GM12878 (cell line): ENCODE results near the gene DTNBP1. TPM values are rescaled to one million over a fixed set of nuclear protein-coding genes. Genes with fewer than 3 reads are reported as not detected.

Source experiments
- ATAC-seq: fragments of 200-7000 bp; cut with Tn5 transposase; 3 replicates; pipeline ENCODE4 v1.9.1; 2020; ENCODE audit warnings: mild to moderate bottlenecking, moderate library complexity
- BruUV-seq: library from RNA; stranded (reverse); fragments of 400-500 nt; replicated peaks from 2 replicates; lab custom pipeline; 2021; lab: Mats Ljungman, UMichigan
- CTCF ChIA-PET: fragments of 300-600 bp; sonication (Branson Sonifier 250); formaldehyde crosslinking; extraction: SDS; loops from one replicate; lab custom pipeline; 2021; ENCODE audit warnings: inconsistent platforms; lab: Yijun Ruan, JAX
- POLR2A ChIA-PET: fragments of 350-600 bp; formaldehyde crosslinking; extraction: SDS; loops from one replicate; lab custom pipeline; 2021; ENCODE audit warnings: inconsistent platforms; lab: Charles Lee
- RAD21 ChIA-PET: fragments of 300-600 bp; sonication (Branson Sonifier 250); formaldehyde crosslinking; loops from one replicate; lab custom pipeline; 2023; ENCODE audit warnings: antibody characterized with exemption; ENCODE audit not compliant: unreplicated experiment; lab: Charles Lee
- SMC1A ChIA-PET: fragments of 300-600 bp; sonication (Branson Sonifier 250); formaldehyde crosslinking; loops from one replicate; lab custom pipeline; 2023; ENCODE audit not compliant: unreplicated experiment, uncharacterized antibody; lab: Charles Lee
- DNase-seq: peaks from one replicate; pipeline ENCODE4 v3.0.0-alpha.2; 2011; ENCODE audit warnings: low read depth, low spot score
- FAIRE-seq: peaks from 3 replicates; lab custom pipeline; 2011; peaks lifted over from hg19 to GRCh38; lab: Jason Lieb, UNC
- H2AFZ ChIP-seq: 2 replicates; pipeline ENCODE4 v1.6.0; 2011; ENCODE audit warnings: low read depth, low read length, control low read depth; ENCODE audit not compliant: control insufficient read depth
- H3K27ac ChIP-seq: 2 replicates; pipeline ENCODE4 v1.5.1; 2011; ENCODE audit warnings: control low read depth; ENCODE audit not compliant: control insufficient read depth, insufficient read depth
- H3K27me3 ChIP-seq, 2 experiments: replicated peaks in 1 of 2; 2 replicates each; pipeline versions ENCODE4 v1.6.0 to v1.6.1; 2011; ENCODE audit warnings: low read length in 1 of 2; ENCODE audit not compliant: control insufficient read depth in 2 of 2, insufficient read depth in 2 of 2
- H3K36me3 ChIP-seq, 2 experiments: 2 replicates each; pipeline ENCODE4 v1.5.1; 2011; ENCODE audit warnings: low read length in 1 of 2; ENCODE audit not compliant: control insufficient read depth in 2 of 2, insufficient read depth in 2 of 2
- H3K4me1 ChIP-seq: 2 replicates; pipeline ENCODE4 v1.6.1; 2011; ENCODE audit warnings: mild to moderate bottlenecking, low read length, moderate library complexity, mixed read lengths; ENCODE audit not compliant: control insufficient read depth, insufficient read depth
- H3K4me2 ChIP-seq: 2 replicates; pipeline ENCODE4 v1.6.0; 2011; ENCODE audit warnings: control low read depth; ENCODE audit not compliant: control insufficient read depth, insufficient read depth
- H3K4me3 ChIP-seq: fragments of 200-600 bp; sonication (generic); 2 replicates; pipeline ENCODE4 v1.5.1; 2016
- H3K79me2 ChIP-seq: 2 replicates; pipeline ENCODE4 v1.6.0; 2011; ENCODE audit warnings: low read length; ENCODE audit not compliant: control insufficient read depth, insufficient read depth
- H3K9ac ChIP-seq: 2 replicates; pipeline ENCODE4 v1.8.0; 2011; ENCODE audit warnings: low read length, control low read depth, mixed read lengths; ENCODE audit not compliant: control insufficient read depth, insufficient read depth
- H3K9me3 ChIP-seq: replicated peaks from 3 replicates; pipeline ENCODE4 v1.5.1; 2011; ENCODE audit warnings: mild to moderate bottlenecking, low read length; ENCODE audit not compliant: control insufficient read depth, insufficient read depth
- H4K20me1 ChIP-seq: 2 replicates; pipeline ENCODE4 v1.6.0; 2011; ENCODE audit not compliant: control insufficient read depth, insufficient read depth
- CHD4 ChIP-seq: fragments of 200-600 bp; sonication (generic); IDR thresholded peaks from 2 replicates; pipeline ENCODE4 v1.6.1; 2016; ENCODE audit warnings: mild to moderate bottlenecking
- FOXM1 ChIP-seq: IDR thresholded peaks from 2 replicates; pipeline ENCODE4 v1.6.1; 2012; ENCODE audit warnings: low read depth, mild to moderate bottlenecking, inconsistent platforms, low read length, moderate library complexity
- HDGF ChIP-seq: fragments of 450-650 bp; IDR thresholded peaks from 2 replicates; pipeline ENCODE4 v1.6.1; 2016; ENCODE audit warnings: antibody characterized with exemption
- POU2F2 ChIP-seq: IDR thresholded peaks from 3 replicates; pipeline ENCODE4 v1.6.1; 2011; ENCODE audit warnings: low read depth, mild to moderate bottlenecking, low read length, borderline replicate concordance
- RAD21 ChIP-seq: IDR thresholded peaks from 2 replicates; pipeline ENCODE4 v1.6.1; 2011; ENCODE audit warnings: mild to moderate bottlenecking, low read depth, low read length, moderate library complexity; ENCODE audit not compliant: insufficient read depth
- RUNX3 ChIP-seq: IDR thresholded peaks from 2 replicates; pipeline ENCODE4 v1.6.1; 2012; ENCODE audit warnings: low read length, inconsistent platforms
- SMC3 ChIP-seq: IDR thresholded peaks from 2 replicates; pipeline ENCODE4 v1.6.1; 2011; ENCODE audit warnings: low read length, improper control_type of control experiment, borderline replicate concordance
- SP1 ChIP-seq: IDR thresholded peaks from one replicate; pipeline ENCODE4 v1.6.1; 2011; ENCODE audit warnings: low read depth, low read length
- SUPT20H ChIP-seq: IDR thresholded peaks from 2 replicates; pipeline ENCODE4 v1.6.1; 2011; ENCODE audit warnings: low read depth, mild to moderate bottlenecking, low read length, moderate library complexity, borderline replicate concordance; ENCODE audit not compliant: control insufficient read depth
- YY1 ChIP-seq: IDR thresholded peaks from 2 replicates; pipeline ENCODE4 v1.6.1; 2011; ENCODE audit warnings: low read depth, mild to moderate bottlenecking, low read length
- WGBS: methylation state at CpG from one replicate; pipeline ENCODE4 v1.1.6; 2016; ENCODE audit warnings: low lambda C conversion rate; ENCODE audit not compliant: insufficient replicate concordance, insufficient coverage; ENCODE audit errors: missing lambda C conversion rate; 5-methylcytosine and 5-hydroxymethylcytosine counted together
- in situ Hi-C: fragments of 300-500 bp; cut with MboI; formaldehyde crosslinking; loops from 9 replicates; pipeline ENCODE4 v1.14.3; 2018; ENCODE audit warnings: mixed read lengths
- intact Hi-C: fragments of 100-400 bp; cut with micrococcal nuclease; formaldehyde crosslinking; loops from one replicate; pipeline ENCODE4 v1.14.2; 2022; ENCODE audit not compliant: unreplicated experiment
- polyA plus RNA-seq, 11 experiments: library from polyadenylated mRNA; depleted of rRNA in 4 of 11; unstranded in 6 of 11; stranded (reverse) in 5 of 11; fragments of >200 nt; fragmentation: Nextera tagmentation in 4 of 11; fragmentation: Illumina TruSeq in 1 of 11; extraction: Ambion mirVana in 4 of 11; extraction: Trizol in 1 of 11; gene quantifications; 1 replicate in 1 of 11; 2 replicates in 10 of 11; pipeline versions ENCODE4 v1.2.1 to v1.2.3, GENCODE V29; 2011 to 2016; ENCODE audit warnings: inconsistent platforms in 2 of 11, missing spikeins in 2 of 11, low read depth in 1 of 11
- total RNA-seq, 4 experiments: library from RNA; depleted of rRNA in 3 of 4; stranded (reverse); fragments of >200 nt in 3 of 4; fragmentation: Illumina TruSeq in 1 of 4; extraction: Trizol in 1 of 4; gene quantifications; 2 replicates each; pipeline versions ENCODE4 v1.2.1 to v1.2.3, GENCODE V29; 2013 to 2021
- TF ChIP-seq, protein P1 (sequence below), 3 experiments: IDR thresholded peaks in 2 of 3; conservative IDR thresholded peaks in 1 of 3; 2 replicates each; pipeline ENCODE4 v1.5.1; 2011; ENCODE audit warnings: low read depth in 3 of 3, low read length in 3 of 3, mild to moderate bottlenecking in 3 of 3, control low read depth in 2 of 3, moderate library complexity in 2 of 3, inconsistent platforms in 1 of 3, mixed read lengths in 1 of 3; ENCODE audit not compliant: control insufficient read depth in 2 of 3, insufficient read depth in 1 of 3; ENCODE audit errors: extremely low read depth in 1 of 3

The DTNBP1 gene
- total and polyA plus RNA-seq, 10 of the 15 experiments (the other 5 are each of a cell fraction or from before 2014, with no cell fraction given) = 7.1 to 40.3 (median 20.1) TPM

DNA sequence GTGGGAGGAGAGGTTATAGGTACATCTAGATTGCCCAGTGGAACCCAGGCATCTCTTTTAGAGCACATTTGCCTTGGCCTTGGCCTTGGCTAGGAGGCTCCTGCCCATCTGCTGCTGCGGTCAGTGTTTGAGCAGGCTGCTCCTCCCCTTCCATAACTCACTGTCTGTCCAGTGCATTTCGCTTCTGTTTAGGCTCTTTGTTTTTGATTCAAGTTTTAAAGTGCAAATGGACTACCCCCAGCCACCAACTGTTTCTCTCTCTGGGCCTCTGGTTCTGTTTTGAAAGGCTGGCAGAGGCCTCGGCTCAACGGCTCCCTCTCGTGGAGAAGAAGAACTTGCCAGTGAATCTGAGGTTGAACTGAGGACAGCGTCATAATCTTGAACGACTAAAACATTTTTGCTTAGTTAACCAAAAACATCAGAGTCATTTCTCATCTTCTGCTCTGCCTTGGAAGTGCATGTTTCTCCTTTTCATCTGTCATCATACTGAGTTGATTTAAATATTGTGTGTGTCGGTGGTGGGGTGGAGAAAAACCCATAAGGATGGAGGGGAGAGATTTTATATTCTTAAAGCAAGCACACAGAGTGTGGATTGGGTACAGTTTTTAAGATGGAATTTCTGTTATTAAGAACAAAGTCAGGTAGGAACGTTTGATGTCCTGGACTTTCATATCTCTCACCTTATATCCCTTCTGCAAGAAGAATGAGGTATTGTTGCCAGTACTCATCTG lies 171.4 kb downstream of the DTNBP1 start:
- H3K9ac ChIP-seq = no peak overlapping the region
- no peaks in the 10 kb centered on the region for H3K9me3 ChIP-seq
- peaks cover 21 to 42% of the 10 kb centered on the region in 2 experiments for H3K36me3 ChIP-seq
- SMC1A ChIA-PET = interaction anchor here (0.7 to 1.8 kb wide), 11 partner anchors 10 to 715 kb away, joined by 3 to 13 read pairs (median 4); no protein-coding TSS in a partner anchor
- no peak overlapping the region for H3K4me2 ChIP-seq
- H3K79me2 ChIP-seq = no peaks in the 10 kb centered on the region; the same call in 1 of the 2 replicates
- intact Hi-C loops = loop anchor here (1.0 to 5.0 kb wide), 3 partner anchors 132 to 1279 kb away; no protein-coding TSS in a partner anchor
- RAD21 ChIA-PET = interaction anchor here (0.5 to 1.5 kb wide), 9 partner anchors 9 to 763 kb away, joined by 3 to 9 read pairs (median 4); no protein-coding TSS in a partner anchor
- no TSS peak for BruUV-seq
- in situ Hi-C loops = loop anchor here (25.0 kb wide), 1 partner anchor 1279 kb away; no protein-coding TSS in a partner anchor
- TF ChIP-seq SMC3 (peak; percentile 85), FOXM1 (0 out of 2 replicates have a peak, but pooled peaks have one; percentile 49), HDGF (0 out of 2 replicates have a peak, but pooled peaks have one; percentile 29), RUNX3 (peak; percentile 45; the same call in 1 of the 2 replicates), SUPT20H (no peak), POU2F2 (peak; percentile 28; the same call in 1 of the 3 replicates), SP1 (no peak), CHD4 (no peak), RAD21 (peak; percentile 91), YY1 (peak; percentile 37; the same call in 1 of the 2 replicates)
- TF ChIP-seq, protein P1, sequence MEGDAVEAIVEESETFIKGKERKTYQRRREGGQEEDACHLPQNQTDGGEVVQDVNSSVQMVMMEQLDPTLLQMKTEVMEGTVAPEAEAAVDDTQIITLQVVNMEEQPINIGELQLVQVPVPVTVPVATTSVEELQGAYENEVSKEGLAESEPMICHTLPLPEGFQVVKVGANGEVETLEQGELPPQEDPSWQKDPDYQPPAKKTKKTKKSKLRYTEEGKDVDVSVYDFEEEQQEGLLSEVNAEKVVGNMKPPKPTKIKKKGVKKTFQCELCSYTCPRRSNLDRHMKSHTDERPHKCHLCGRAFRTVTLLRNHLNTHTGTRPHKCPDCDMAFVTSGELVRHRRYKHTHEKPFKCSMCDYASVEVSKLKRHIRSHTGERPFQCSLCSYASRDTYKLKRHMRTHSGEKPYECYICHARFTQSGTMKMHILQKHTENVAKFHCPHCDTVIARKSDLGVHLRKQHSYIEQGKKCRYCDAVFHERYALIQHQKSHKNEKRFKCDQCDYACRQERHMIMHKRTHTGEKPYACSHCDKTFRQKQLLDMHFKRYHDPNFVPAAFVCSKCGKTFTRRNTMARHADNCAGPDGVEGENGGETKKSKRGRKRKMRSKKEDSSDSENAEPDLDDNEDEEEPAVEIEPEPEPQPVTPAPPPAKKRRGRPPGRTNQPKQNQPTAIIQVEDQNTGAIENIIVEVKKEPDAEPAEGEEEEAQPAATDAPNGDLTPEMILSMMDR (IDR thresholded peaks at IDR 0.05 in 2 of 3, conservative IDR thresholded peaks at IDR 0.05 in 1 of 3; ENCODE audit: control insufficient read depth in 2 of 3, extremely low read depth in 1 of 3, insufficient read depth in 1 of 3, low read depth in 3 of 3, low read length in 3 of 3) = peak; percentile 86 to 87 (median 86)
- CTCF ChIA-PET = interaction anchor here (1.0 to 2.4 kb wide), 9 partner anchors 16 to 692 kb away, joined by 3 to 26 read pairs (median 4); no protein-coding TSS in a partner anchor
- no peaks in the 10 kb centered on the region for H3K27me3 ChIP-seq
- H3K4me3 ChIP-seq = no peak overlapping the region
- DNase-seq (peak; percentile 17), FAIRE-seq (peak; percentile 90), ATAC-seq (peak; percentile 94)
- no peak overlapping the region for H2AFZ ChIP-seq
- no peaks in the 10 kb centered on the region for H3K4me1 ChIP-seq
- no peak overlapping the region for H3K27ac ChIP-seq
- no peaks in the 10 kb centered on the region for H4K20me1 ChIP-seq
- 11% methylated on average over 9 of the region's 9 CpGs for WGBS
- POLR2A ChIA-PET = no interaction called here
